ENCODE measurements around the gene MEG3. TPM values are rescaled to one million over a fixed set of nuclear protein-coding genes. Genes with fewer than 3 reads are reported as not detected.

MEG3 gene
- total RNA-seq, 4 donors from 2014 or later: 8.2 to 18.2 (median 10.0) TPM

GRCh38 chr14:100837805-100838350 is 12.0 kb downstream of the MEG3 start:
- no peak for DNase-seq (ENCODE audit: low spot score in 2 of 2)
- H3K4me3 ChIP-seq (ENCODE audit: low read depth, poor library complexity, severe bottlenecking): no peak overlapping the region
- intact Hi-C loops (cut with DNase I; ENCODE audit: low total_unique reads): no loop called here
- WGBS, 2 donors: 81 to 90% methylated on average over 8 of the region's 8 CpGs
- TF ChIP-seq POLR2A (IDR thresholded peaks at IDR 0.05): no peak
- TF ChIP-seq CTCF (IDR thresholded peaks at IDR 0.05): no peak

GRCh38 chr14:100838493-100839314 is 12.8 kb downstream of the MEG3 start:
- WGBS, 2 donors: 81 to 86% methylated on average over 14 of the region's 14 CpGs
- TF ChIP-seq CTCF (IDR thresholded peaks at IDR 0.05) (no peak), POLR2A (IDR thresholded peaks at IDR 0.05) (no peak)
- H3K4me3 ChIP-seq (ENCODE audit: low read depth, poor library complexity, severe bottlenecking): no peak overlapping the region
- intact Hi-C loops (cut with DNase I; ENCODE audit: low total_unique reads): no loop called here
- DNase-seq (ENCODE audit: low spot score in 2 of 2): no peak

- WGBS, 2 donors: 60 to 79% methylated on average over 4 of the region's 4 CpGs
- TF ChIP-seq POLR2A (IDR thresholded peaks at IDR 0.05) (no peak), CTCF (IDR thresholded peaks at IDR 0.05) (no peak)
- H3K4me3 ChIP-seq (ENCODE audit: low read depth, poor library complexity, severe bottlenecking): no peak overlapping the region
- no peak for DNase-seq (ENCODE audit: low spot score in 2 of 2)
- intact Hi-C loops (cut with DNase I; ENCODE audit: low total_unique reads): no loop called here
These were observed 13.3 kb downstream of the MEG3 start for GRCh38 chr14:100839315-100839585.

- no peak for DNase-seq (ENCODE audit: low spot score in 2 of 2)
- no peak for TF ChIP-seq CTCF (IDR thresholded peaks at IDR 0.05)
- TF ChIP-seq POLR2A (IDR thresholded peaks at IDR 0.05): no peak
- intact Hi-C loops (cut with DNase I; ENCODE audit: low total_unique reads): no loop called here
- no peak overlapping the region for H3K4me3 ChIP-seq (ENCODE audit: low read depth, poor library complexity, severe bottlenecking)
- 78% methylated on average over 12 to 14 of the region's 14 CpGs for WGBS, 2 donors
These were observed 13.8 kb downstream of the MEG3 start for GRCh38 chr14:100839681-100840111.

GRCh38 chr14:100840286-100841065 is 14.6 kb downstream of the MEG3 start:
- 90 to 92% methylated on average over 21 of the region's 21 CpGs for WGBS, 2 donors

More at GRCh38 chr14:100840286-100841065, 14.6 kb downstream of the MEG3 start:
- TF ChIP-seq CTCF (IDR thresholded peaks at IDR 0.05) (no peak), POLR2A (IDR thresholded peaks at IDR 0.05) (no peak)
- no peak overlapping the region for H3K4me3 ChIP-seq (ENCODE audit: low read depth, poor library complexity, severe bottlenecking)
- intact Hi-C loops (cut with DNase I; ENCODE audit: low total_unique reads): no loop called here
- no peak for DNase-seq (ENCODE audit: low spot score in 2 of 2)

Data from lower leg skin (tissue), 4 donors.